ENCODE data around the gene SPATA2. TPM values are rescaled to one million over a fixed set of nuclear protein-coding genes. Genes with fewer than 3 reads are reported as not detected.

The SPATA2 gene
- total and polyA plus RNA-seq, 2 experiments from 2014 or later: 5.3 to 9.3 TPM

GRCh38 chr20:49906615-49907154 is 8.6 kb downstream of the SPATA2 start:
- Histone ChIP-seq H3F3A (replicated peaks; ENCODE audit: low read depth) (no peaks in the 10 kb centered on the region), H3K4me2 (no peak overlapping the region), H3K27me3 (ENCODE audit: insufficient read depth) (no peaks in the 10 kb centered on the region), H3K9me2 (ENCODE audit: insufficient read depth) (no peaks in the 10 kb centered on the region), H4K20me1 (replicated peaks; ENCODE audit: insufficient read depth) (peaks cover 12% of the 10 kb centered on the region), H3K27ac (ENCODE audit: low read depth) (no peak overlapping the region), H3K4me3 (no peak overlapping the region), H3K36me3 (ENCODE audit: insufficient read depth) (no peaks in the 10 kb centered on the region; the same call in 1 of the 2 replicates), H3K79me2 (replicated peaks; ENCODE audit: insufficient read depth) (peaks cover 26% of the 10 kb centered on the region), H2AFZ (no peak overlapping the region), H3K4me1 (ENCODE audit: insufficient read depth) (no peaks in the 10 kb centered on the region)
- Mint-ChIP-seq H3K9me3 (no peaks in the 10 kb centered on the region), H3K4me3 (no peak overlapping the region), H3K27me3 (ENCODE audit: insufficient read depth, low read depth, poor library complexity) (peaks cover 5% of the 10 kb centered on the region), H3K27ac (no peak overlapping the region), H3K4me1 (no peaks in the 10 kb centered on the region), H3K36me3 (ENCODE audit: low read depth) (peaks cover 21% of the 10 kb centered on the region)
- DNase-seq (ENCODE audit: low spot score) (no peak), ATAC-seq (no peak)
- TF ChIP-seq EZH2 (IDR thresholded peaks at IDR 0.05; ENCODE audit: low read depth, unreplicated experiment): no peak
- no peak for TF ChIP-seq CTCF (conservative IDR thresholded peaks at IDR 0.05; ENCODE audit: low read depth in 2 of 2)
- TF ChIP-seq POLR2AphosphoS5 (IDR thresholded peaks at IDR 0.05; ENCODE audit: low read depth): no peak
- TF ChIP-seq CREB1 (CRISPR knock-in tag; IDR thresholded peaks at IDR 0.05; ENCODE audit: low read depth): no peak
- TF ChIP-seq ZNF331 (CRISPR knock-in tag; IDR thresholded peaks at IDR 0.05; ENCODE audit: low read depth): no peak
- no peak for TF ChIP-seq JUNB (IDR thresholded peaks at IDR 0.05; ENCODE audit: unreplicated experiment)
- TF ChIP-seq STAT1 (IDR thresholded peaks at IDR 0.05; ENCODE audit: unreplicated experiment): no peak
- no peak for TF ChIP-seq ZNF114 (CRISPR knock-in tag; IDR thresholded peaks at IDR 0.05)
- TF ChIP-seq REST (IDR thresholded peaks at IDR 0.05; ENCODE audit: unreplicated experiment): no peak
- no peak for TF ChIP-seq ETS1 (IDR thresholded peaks at IDR 0.05)
- TF ChIP-seq ZNF462 (CRISPR knock-in tag; IDR thresholded peaks at IDR 0.05): no peak
- TF ChIP-seq EZH2phosphoT487 (IDR thresholded peaks at IDR 0.05; ENCODE audit: unreplicated experiment): no peak
- TF ChIP-seq NANOG (IDR thresholded peaks at IDR 0.05; ENCODE audit: borderline replicate concordance): no peak
